Endothelial cell (in vitro differentiated cells): Measurements from ENCODE around the gene PARD6A. TPM values are rescaled to one million over a fixed set of nuclear protein-coding genes. Genes with fewer than 3 reads are reported as not detected.
A peak's percentile ranks its signal among the peaks of the same experiment; 100 is the strongest.

Source experiments
- DNase-seq: peaks from one replicate; pipeline ENCODE4 v3.0.0; 2021; ENCODE audit warnings: low spot score
- H3K27ac Mint-ChIP-seq: one replicate; pipeline ENCODE4 v1.8.0; 2021; ENCODE audit warnings: mixed read lengths, inconsistent platforms; ENCODE audit not compliant: unreplicated experiment
- H3K27me3 Mint-ChIP-seq: one replicate; pipeline ENCODE4 v1.8.0; 2021; ENCODE audit warnings: mild to moderate bottlenecking, moderate library complexity, mixed read lengths, inconsistent platforms; ENCODE audit not compliant: unreplicated experiment
- H3K36me3 Mint-ChIP-seq: one replicate; pipeline ENCODE4 v1.8.0; 2021; ENCODE audit warnings: mild to moderate bottlenecking, low read depth, mixed read lengths, inconsistent platforms; ENCODE audit not compliant: unreplicated experiment
- H3K4me1 Mint-ChIP-seq: one replicate; pipeline ENCODE4 v1.8.0; 2021; ENCODE audit warnings: mild to moderate bottlenecking, mixed read lengths, inconsistent platforms; ENCODE audit not compliant: unreplicated experiment
- H3K4me3 Mint-ChIP-seq: one replicate; pipeline ENCODE4 v1.8.0; 2021; ENCODE audit warnings: mild to moderate bottlenecking, mixed read lengths, inconsistent platforms; ENCODE audit not compliant: unreplicated experiment
- H3K9me3 Mint-ChIP-seq: one replicate; pipeline ENCODE4 v1.8.0; 2021; ENCODE audit warnings: mixed read lengths, inconsistent platforms; ENCODE audit not compliant: unreplicated experiment
- total RNA-seq: library from RNA; stranded (reverse); fragmentation: NEBNext Ultra II Directional; extraction: Animal tissue kit (Norgen Biotek cat#: 25700); gene quantifications from one replicate; pipeline ENCODE4 v1.2.1, GENCODE V29; 2021; ENCODE audit not compliant: unreplicated experiment
- TF ChIP-seq, protein P1 (sequence below): fragments of 200-600 bp; sonication (generic); IDR thresholded peaks from one replicate; pipeline ENCODE4 v1.5.0; 2021; ENCODE audit warnings: antibody characterized with exemption; ENCODE audit not compliant: unreplicated experiment

PARD6A gene
- total RNA-seq, 1 donor from 2014 or later: 1.2 TPM

DNA sequence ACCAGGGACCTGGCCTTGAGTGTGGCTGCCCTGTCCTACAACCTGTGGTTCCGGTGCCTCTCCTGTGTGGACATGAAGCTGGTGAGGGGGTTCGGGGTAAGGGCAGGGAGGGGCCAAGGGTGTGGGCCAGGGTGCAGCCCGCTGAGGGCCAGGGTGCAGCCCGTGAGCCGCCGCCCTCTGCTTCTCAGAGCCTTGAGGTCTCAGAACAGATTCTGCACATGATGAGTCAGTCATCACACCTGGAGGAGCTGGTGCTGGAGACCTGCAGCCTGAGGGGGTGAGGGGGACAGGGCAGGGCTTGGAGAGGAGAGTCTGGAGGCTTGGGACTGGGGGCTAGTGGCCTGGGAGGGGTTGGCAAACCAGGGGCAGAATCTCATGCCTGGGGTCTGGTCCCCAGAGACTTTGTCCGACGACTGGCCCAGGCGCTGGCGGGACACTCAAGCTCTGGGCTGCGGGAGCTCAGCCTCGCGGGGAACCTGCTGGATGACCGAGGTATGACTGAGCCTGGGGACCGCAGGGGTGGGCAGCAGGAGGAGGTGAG lies 13.6 kb upstream of the PARD6A start:
- H3K27me3 Mint-ChIP-seq: peaks cover 17% of the 10 kb centered on the region

DNA sequence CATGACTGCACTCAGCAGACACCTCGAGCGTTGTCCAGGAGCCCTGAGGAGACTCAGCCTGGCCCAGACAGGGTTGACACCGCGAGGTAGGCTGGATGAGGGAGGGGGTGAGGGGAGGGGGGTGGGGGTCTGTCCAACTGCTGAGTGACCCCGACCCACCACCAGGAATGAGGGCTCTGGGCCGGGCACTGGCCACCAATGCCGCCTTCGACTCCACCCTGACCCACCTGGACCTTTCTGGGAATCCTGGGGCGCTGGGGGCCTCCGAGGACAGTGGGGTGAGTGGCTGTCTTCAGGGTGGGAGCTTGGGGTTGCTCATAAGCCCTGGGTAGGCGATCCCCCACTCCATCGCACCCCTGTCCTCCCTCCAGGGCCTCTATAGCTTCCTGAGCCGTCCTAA lies 13.1 kb upstream of the PARD6A start:
- Mint-ChIP-seq H3K27me3 (peaks cover 18% of the 10 kb centered on the region), H3K4me1 (peaks cover 7% of the 10 kb centered on the region), H3K36me3 (peaks cover 8% of the 10 kb centered on the region), H3K9me3 (no peaks in the 10 kb centered on the region), H3K27ac (no peak overlapping the region), H3K4me3 (no peak overlapping the region)
- TF ChIP-seq, protein P1, sequence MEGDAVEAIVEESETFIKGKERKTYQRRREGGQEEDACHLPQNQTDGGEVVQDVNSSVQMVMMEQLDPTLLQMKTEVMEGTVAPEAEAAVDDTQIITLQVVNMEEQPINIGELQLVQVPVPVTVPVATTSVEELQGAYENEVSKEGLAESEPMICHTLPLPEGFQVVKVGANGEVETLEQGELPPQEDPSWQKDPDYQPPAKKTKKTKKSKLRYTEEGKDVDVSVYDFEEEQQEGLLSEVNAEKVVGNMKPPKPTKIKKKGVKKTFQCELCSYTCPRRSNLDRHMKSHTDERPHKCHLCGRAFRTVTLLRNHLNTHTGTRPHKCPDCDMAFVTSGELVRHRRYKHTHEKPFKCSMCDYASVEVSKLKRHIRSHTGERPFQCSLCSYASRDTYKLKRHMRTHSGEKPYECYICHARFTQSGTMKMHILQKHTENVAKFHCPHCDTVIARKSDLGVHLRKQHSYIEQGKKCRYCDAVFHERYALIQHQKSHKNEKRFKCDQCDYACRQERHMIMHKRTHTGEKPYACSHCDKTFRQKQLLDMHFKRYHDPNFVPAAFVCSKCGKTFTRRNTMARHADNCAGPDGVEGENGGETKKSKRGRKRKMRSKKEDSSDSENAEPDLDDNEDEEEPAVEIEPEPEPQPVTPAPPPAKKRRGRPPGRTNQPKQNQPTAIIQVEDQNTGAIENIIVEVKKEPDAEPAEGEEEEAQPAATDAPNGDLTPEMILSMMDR: no peak
- DNase-seq: no peak

More for the DNA sequence above, 13.6 kb upstream of the PARD6A start:
- H3K4me1 Mint-ChIP-seq: peaks cover 5% of the 10 kb centered on the region
- DNase-seq: no peak
- H3K27ac Mint-ChIP-seq: no peak overlapping the region
- TF ChIP-seq, protein P1: no peak
- H3K4me3 Mint-ChIP-seq: no peak overlapping the region
- H3K9me3 Mint-ChIP-seq: no peaks in the 10 kb centered on the region
- peaks cover 8% of the 10 kb centered on the region for H3K36me3 Mint-ChIP-seq

DNA sequence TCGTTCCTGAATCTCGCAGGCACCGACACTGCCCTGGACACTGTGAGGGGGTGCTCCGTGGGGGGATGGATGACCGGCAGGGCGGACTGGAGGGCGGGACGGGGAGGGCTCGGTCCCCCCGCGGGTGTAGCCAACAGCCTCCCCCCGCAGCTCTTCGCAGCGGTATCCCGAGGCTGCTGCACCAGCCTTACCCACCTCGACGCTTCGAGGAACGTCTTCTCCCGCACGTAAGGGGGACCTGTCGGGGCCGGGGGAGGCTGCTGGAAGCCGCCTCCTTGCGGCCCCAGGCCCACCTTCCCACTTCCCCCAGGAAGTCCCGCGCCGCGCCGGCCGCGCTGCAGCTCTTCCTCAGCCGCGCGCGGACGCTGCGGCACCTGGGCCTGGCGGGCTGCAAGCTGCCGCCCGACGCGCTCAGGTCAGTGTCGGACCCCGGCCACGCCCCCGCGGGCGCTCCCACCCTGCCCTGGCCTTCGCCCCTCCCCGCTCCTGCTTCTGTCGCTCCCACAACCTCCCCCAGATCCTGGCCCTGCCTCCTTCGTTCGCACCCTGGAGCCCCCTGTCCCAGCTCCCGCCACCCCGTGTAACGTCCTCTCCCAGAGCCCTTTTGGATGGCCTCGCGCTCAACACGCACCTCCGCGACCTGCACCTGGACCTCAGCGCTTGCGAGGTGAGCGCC lies 12.5 kb upstream of the PARD6A start:
- Mint-ChIP-seq H3K27ac (no peak overlapping the region), H3K36me3 (peaks cover 8% of the 10 kb centered on the region), H3K4me3 (no peak overlapping the region), H3K4me1 (peaks cover 7% of the 10 kb centered on the region), H3K9me3 (no peaks in the 10 kb centered on the region), H3K27me3 (peaks cover 18% of the 10 kb centered on the region)
- TF ChIP-seq, protein P1: no peak
- DNase-seq: no peak

DNA sequence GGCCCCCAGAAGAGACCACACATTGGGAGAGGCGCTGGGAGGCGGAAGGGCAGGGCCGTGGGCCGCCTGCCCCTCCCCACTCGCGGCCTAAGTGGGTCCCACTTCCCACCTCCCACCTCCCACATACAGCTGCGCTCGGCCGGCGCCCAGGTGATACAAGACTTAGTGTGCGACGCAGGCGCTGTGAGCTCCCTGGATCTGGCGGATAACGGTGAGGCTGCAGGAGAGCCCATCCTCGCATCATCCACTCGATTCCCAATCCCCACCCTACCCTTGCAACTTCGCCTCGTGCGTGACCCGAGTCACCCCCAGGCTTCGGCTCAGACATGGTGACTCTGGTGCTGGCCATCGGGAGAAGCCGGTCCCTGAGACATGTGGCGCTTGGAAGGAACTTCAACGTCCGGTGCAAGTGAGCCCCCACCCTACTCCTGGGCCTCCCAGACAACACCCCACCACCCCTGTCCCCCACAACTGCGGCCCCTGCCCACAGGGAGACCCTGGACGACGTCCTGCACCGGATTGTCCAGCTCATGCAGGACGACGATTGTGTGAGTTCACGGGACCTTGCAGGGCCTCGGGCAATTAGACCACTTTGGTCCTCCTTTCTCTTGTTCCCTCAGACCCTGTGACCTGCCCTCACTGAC lies 11.9 kb upstream of the PARD6A start:
- TF ChIP-seq, protein P1: no peak
- peaks cover 8% of the 10 kb centered on the region for H3K36me3 Mint-ChIP-seq
- peaks cover 9% of the 10 kb centered on the region for H3K4me1 Mint-ChIP-seq
- peaks cover 20% of the 10 kb centered on the region for H3K27me3 Mint-ChIP-seq
- H3K4me3 Mint-ChIP-seq: no peak overlapping the region
- no peak for DNase-seq
- H3K9me3 Mint-ChIP-seq: no peaks in the 10 kb centered on the region
- H3K27ac Mint-ChIP-seq: no peak overlapping the region

DNA sequence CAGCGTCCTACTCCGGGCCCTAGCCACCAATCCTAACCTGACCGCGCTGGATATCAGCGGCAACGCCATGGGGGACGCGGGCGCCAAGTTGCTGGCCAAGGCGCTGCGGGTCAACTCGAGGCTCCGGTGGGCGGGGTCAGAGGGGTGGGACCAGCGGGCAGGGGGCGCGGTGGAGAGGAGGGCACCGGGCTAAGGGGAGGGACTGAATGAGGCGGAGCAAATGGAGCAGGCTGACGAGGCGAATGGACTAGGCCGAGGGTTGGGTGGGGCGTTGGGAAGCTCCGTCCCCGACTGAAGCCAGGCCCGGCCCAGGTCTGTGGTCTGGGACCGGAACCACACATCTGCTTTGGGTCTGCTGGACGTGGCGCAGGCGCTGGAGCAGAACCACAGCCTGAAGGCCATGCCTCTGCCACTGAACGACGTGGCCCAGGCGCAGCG lies 11.2 kb upstream of the PARD6A start:
- H3K4me1 Mint-ChIP-seq: peaks cover 9% of the 10 kb centered on the region
- peak overlapping the region; percentile 37 for H3K4me3 Mint-ChIP-seq
- peaks cover 8% of the 10 kb centered on the region for H3K36me3 Mint-ChIP-seq
- no peak overlapping the region for H3K27ac Mint-ChIP-seq
- H3K9me3 Mint-ChIP-seq: no peaks in the 10 kb centered on the region
- peak; percentile 56 for DNase-seq
- TF ChIP-seq, protein P1: no peak
- H3K27me3 Mint-ChIP-seq: peaks cover 20% of the 10 kb centered on the region
